Activated naive CD4-positive, alpha-beta T cell treated with anti-CD3 and anti-CD28 coated beads, Interleukin-2, amount 50 U/mL, for 24 hours (primary cell): ENCODE measurements around the gene ADAMTS17.

Source experiments
- H3K27ac Mint-ChIP-seq: one replicate; pipeline ENCODE4 v1.8.0; 2021; ENCODE audit warnings: mild to moderate bottlenecking, mixed read lengths
- H3K27me3 Mint-ChIP-seq: one replicate; pipeline ENCODE4 v1.8.0; 2021; ENCODE audit warnings: mixed read lengths
- H3K36me3 Mint-ChIP-seq: one replicate; pipeline ENCODE4 v1.8.0; 2021; ENCODE audit warnings: mixed read lengths
- H3K4me1 Mint-ChIP-seq: one replicate; pipeline ENCODE4 v1.8.0; 2021; ENCODE audit warnings: mixed read lengths
- H3K4me3 Mint-ChIP-seq: one replicate; pipeline ENCODE4 v1.8.0; 2021; ENCODE audit warnings: mild to moderate bottlenecking, mixed read lengths
- H3K9me3 Mint-ChIP-seq: one replicate; pipeline ENCODE4 v1.8.0; 2021; ENCODE audit warnings: mixed read lengths

The ADAMTS17 gene

GRCh38 chr15:100256101-100256969 lies 85.4 kb downstream of the ADAMTS17 start:
- Mint-ChIP-seq H3K4me1 (no peaks in the 10 kb centered on the region), H3K36me3 (peaks cover 16% of the 10 kb centered on the region), H3K27me3 (no peaks in the 10 kb centered on the region), H3K9me3 (no peaks in the 10 kb centered on the region), H3K4me3 (no peak overlapping the region), H3K27ac (no peak overlapping the region)

- peaks cover 13% of the 10 kb centered on the region for H3K36me3 Mint-ChIP-seq
- no peaks in the 10 kb centered on the region for H3K9me3 Mint-ChIP-seq
- no peaks in the 10 kb centered on the region for H3K27me3 Mint-ChIP-seq
- H3K4me3 Mint-ChIP-seq = no peak overlapping the region
- H3K27ac Mint-ChIP-seq = no peak overlapping the region
- H3K4me1 Mint-ChIP-seq = no peaks in the 10 kb centered on the region
Observed at GRCh38 chr15:100255644-100256043, 86.1 kb downstream of the ADAMTS17 start.

GRCh38 chr15:100254691-100255090 lies 87.1 kb downstream of the ADAMTS17 start:
- no peak overlapping the region for H3K4me3 Mint-ChIP-seq
- H3K36me3 Mint-ChIP-seq = peaks cover 13% of the 10 kb centered on the region

GRCh38 chr15:100254285-100254684 lies 87.5 kb downstream of the ADAMTS17 start:
- H3K36me3 Mint-ChIP-seq = peaks cover 13% of the 10 kb centered on the region

More at GRCh38 chr15:100254691-100255090, 87.1 kb downstream of the ADAMTS17 start:
- no peaks in the 10 kb centered on the region for H3K4me1 Mint-ChIP-seq
- H3K9me3 Mint-ChIP-seq = no peaks in the 10 kb centered on the region
- H3K27me3 Mint-ChIP-seq = no peaks in the 10 kb centered on the region
- H3K27ac Mint-ChIP-seq = no peak overlapping the region

GRCh38 chr15:100253640-100254039 lies 88.1 kb downstream of the ADAMTS17 start:
- H3K4me3 Mint-ChIP-seq = no peak overlapping the region
- H3K27ac Mint-ChIP-seq = no peak overlapping the region
- H3K9me3 Mint-ChIP-seq = no peaks in the 10 kb centered on the region
- H3K27me3 Mint-ChIP-seq = no peaks in the 10 kb centered on the region
- H3K4me1 Mint-ChIP-seq = no peaks in the 10 kb centered on the region
- peaks cover 13% of the 10 kb centered on the region for H3K36me3 Mint-ChIP-seq

More at GRCh38 chr15:100254285-100254684, 87.5 kb downstream of the ADAMTS17 start:
- H3K4me3 Mint-ChIP-seq = no peak overlapping the region
- H3K27me3 Mint-ChIP-seq = no peaks in the 10 kb centered on the region
- no peak overlapping the region for H3K27ac Mint-ChIP-seq
- no peaks in the 10 kb centered on the region for H3K9me3 Mint-ChIP-seq
- H3K4me1 Mint-ChIP-seq = no peaks in the 10 kb centered on the region

- Mint-ChIP-seq H3K27me3 (no peaks in the 10 kb centered on the region), H3K27ac (no peak overlapping the region), H3K9me3 (no peaks in the 10 kb centered on the region), H3K4me3 (no peak overlapping the region), H3K36me3 (peaks cover 6% of the 10 kb centered on the region), H3K4me1 (no peaks in the 10 kb centered on the region)
Observed at GRCh38 chr15:100252779-100253417, 88.9 kb downstream of the ADAMTS17 start.

- no peak overlapping the region for H3K27ac Mint-ChIP-seq
- no peaks in the 10 kb centered on the region for H3K9me3 Mint-ChIP-seq
- no peaks in the 10 kb centered on the region for H3K27me3 Mint-ChIP-seq
- H3K4me1 Mint-ChIP-seq = no peaks in the 10 kb centered on the region
- peaks cover 2% of the 10 kb centered on the region for H3K36me3 Mint-ChIP-seq
- H3K4me3 Mint-ChIP-seq = no peak overlapping the region
Observed at GRCh38 chr15:100252359-100252758, 89.4 kb downstream of the ADAMTS17 start.

- Mint-ChIP-seq H3K36me3 (peaks cover 7% of the 10 kb centered on the region), H3K27me3 (no peaks in the 10 kb centered on the region), H3K9me3 (no peaks in the 10 kb centered on the region), H3K4me1 (no peaks in the 10 kb centered on the region), H3K4me3 (no peak overlapping the region), H3K27ac (no peak overlapping the region)
Observed at GRCh38 chr15:100250176-100250800, 91.5 kb downstream of the ADAMTS17 start.

- H3K4me1 Mint-ChIP-seq = no peaks in the 10 kb centered on the region
- peaks cover 7% of the 10 kb centered on the region for H3K36me3 Mint-ChIP-seq
- H3K27ac Mint-ChIP-seq = no peak overlapping the region
- H3K9me3 Mint-ChIP-seq = no peaks in the 10 kb centered on the region
- H3K27me3 Mint-ChIP-seq = no peaks in the 10 kb centered on the region
- no peak overlapping the region for H3K4me3 Mint-ChIP-seq
Observed at GRCh38 chr15:100249096-100249815, 92.5 kb downstream of the ADAMTS17 start.

- H3K9me3 Mint-ChIP-seq = no peaks in the 10 kb centered on the region
- H3K27ac Mint-ChIP-seq = no peak overlapping the region
- H3K27me3 Mint-ChIP-seq = no peaks in the 10 kb centered on the region
- peaks cover 9% of the 10 kb centered on the region for H3K36me3 Mint-ChIP-seq
- H3K4me3 Mint-ChIP-seq = no peak overlapping the region
- H3K4me1 Mint-ChIP-seq = no peaks in the 10 kb centered on the region
Observed at GRCh38 chr15:100248236-100248635, 93.5 kb downstream of the ADAMTS17 start.

- Mint-ChIP-seq H3K9me3 (no peaks in the 10 kb centered on the region), H3K27ac (no peak overlapping the region), H3K4me3 (no peak overlapping the region), H3K36me3 (peaks cover 9% of the 10 kb centered on the region), H3K4me1 (no peaks in the 10 kb centered on the region), H3K27me3 (no peaks in the 10 kb centered on the region)
Observed at GRCh38 chr15:100247228-100248225, 94.2 kb downstream of the ADAMTS17 start.

- Mint-ChIP-seq H3K27ac (no peak overlapping the region), H3K4me1 (no peaks in the 10 kb centered on the region), H3K4me3 (no peak overlapping the region), H3K9me3 (no peaks in the 10 kb centered on the region), H3K36me3 (peaks cover 9% of the 10 kb centered on the region), H3K27me3 (no peaks in the 10 kb centered on the region)
Observed at GRCh38 chr15:100245855-100246254, 95.9 kb downstream of the ADAMTS17 start.

GRCh38 chr15:100245487-100245820 lies 96.3 kb downstream of the ADAMTS17 start:
- Mint-ChIP-seq H3K9me3 (no peaks in the 10 kb centered on the region), H3K27me3 (no peaks in the 10 kb centered on the region), H3K4me1 (no peaks in the 10 kb centered on the region), H3K27ac (no peak overlapping the region), H3K36me3 (peaks cover 9% of the 10 kb centered on the region), H3K4me3 (no peak overlapping the region)

- H3K4me3 Mint-ChIP-seq = no peak overlapping the region
- no peak overlapping the region for H3K27ac Mint-ChIP-seq
- no peaks in the 10 kb centered on the region for H3K4me1 Mint-ChIP-seq
- peaks cover 9% of the 10 kb centered on the region for H3K36me3 Mint-ChIP-seq
- H3K27me3 Mint-ChIP-seq = no peaks in the 10 kb centered on the region
- no peaks in the 10 kb centered on the region for H3K9me3 Mint-ChIP-seq
Observed at GRCh38 chr15:100244796-100245486, 96.8 kb downstream of the ADAMTS17 start.
